ENCODE results near the gene PLA2G3.
"Not testable (repeated sequence)": the region's sequence is repeated elsewhere in the genome, so short reads cannot be mapped to it uniquely, and the experiment has no call there.

PLA2G3 gene

DNA sequence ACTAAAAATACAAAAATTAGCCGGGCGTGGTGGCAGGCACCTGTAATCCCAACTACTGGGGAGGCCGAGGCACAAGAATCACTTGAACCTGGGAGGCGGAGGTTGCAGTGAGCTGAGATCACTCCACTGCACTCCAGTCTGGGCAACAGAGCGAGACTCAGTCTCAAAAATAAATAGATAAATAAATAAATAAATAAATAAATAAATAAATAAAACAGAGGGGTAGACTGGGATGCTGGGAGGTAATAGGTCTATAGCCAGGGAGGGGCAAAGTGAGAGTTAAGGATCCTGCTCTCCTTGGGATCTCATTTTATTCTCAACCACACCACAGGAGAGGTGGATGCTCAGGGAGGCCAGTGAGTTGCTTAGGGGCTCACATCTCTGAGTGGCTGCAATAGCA lies 42.8 kb downstream of the PLA2G3 start:
- H3K4me1 ChIP-seq (ENCODE audit: insufficient read depth, low read length); H3K4me3 ChIP-seq (ENCODE audit: low read length); H3K27me3 ChIP-seq (ENCODE audit: insufficient read depth, low read length); H3K36me3 ChIP-seq (ENCODE audit: insufficient read depth, low read depth, low read length); H3K27ac ChIP-seq (ENCODE audit: low read length); H3K9me3 ChIP-seq (ENCODE audit: insufficient read depth, low read depth, low read length); H3K9ac ChIP-seq (ENCODE audit: low read depth, low read length): not testable (repeated sequence)

DNA sequence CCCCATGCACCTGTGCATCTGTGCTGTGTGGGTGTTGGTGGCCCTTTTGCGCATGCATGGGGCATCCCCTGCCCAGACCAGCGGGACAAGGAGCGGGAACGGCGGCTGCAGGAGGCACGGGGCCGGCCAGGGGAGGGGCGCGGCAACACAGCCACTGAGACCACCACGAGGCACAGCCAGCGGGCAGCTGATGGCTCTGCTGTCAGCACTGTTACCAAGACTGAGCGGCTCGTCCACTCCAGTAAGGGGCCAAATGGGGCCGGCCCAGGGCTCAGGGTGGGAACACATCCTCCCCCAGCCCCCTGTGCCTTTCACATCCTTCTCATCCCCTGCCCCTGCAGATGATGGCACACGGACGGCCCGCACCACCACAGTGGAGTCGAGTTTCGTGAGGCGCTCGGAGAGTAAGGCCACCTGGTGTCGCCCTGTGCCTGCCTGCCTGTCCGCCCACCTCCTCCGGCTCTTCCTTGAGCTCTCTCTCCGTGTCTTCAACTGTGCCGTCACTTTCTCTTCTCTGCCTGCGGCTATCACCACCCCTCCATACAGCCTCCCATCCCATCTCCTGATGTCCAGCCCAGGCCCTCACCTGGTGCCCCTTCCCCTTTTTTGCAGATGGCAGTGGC lies 43.5 kb downstream of the PLA2G3 start:
- Histone ChIP-seq H3K4me1 (ENCODE audit: insufficient read depth, low read length) (peaks cover 8% of the 10 kb centered on the region; the same call in 1 of the 2 replicates), H3K9me3 (ENCODE audit: insufficient read depth, low read depth, low read length) (no peaks in the 10 kb centered on the region), H3K36me3 (ENCODE audit: insufficient read depth, low read depth, low read length) (no peaks in the 10 kb centered on the region), H3K4me3 (ENCODE audit: low read length) (no peak overlapping the region), H3K9ac (ENCODE audit: low read depth, low read length) (no peak overlapping the region), H3K27me3 (ENCODE audit: insufficient read depth, low read length) (peaks cover 7% of the 10 kb centered on the region; the same call in 1 of the 2 replicates), H3K27ac (ENCODE audit: low read length) (no peak overlapping the region)

DNA sequence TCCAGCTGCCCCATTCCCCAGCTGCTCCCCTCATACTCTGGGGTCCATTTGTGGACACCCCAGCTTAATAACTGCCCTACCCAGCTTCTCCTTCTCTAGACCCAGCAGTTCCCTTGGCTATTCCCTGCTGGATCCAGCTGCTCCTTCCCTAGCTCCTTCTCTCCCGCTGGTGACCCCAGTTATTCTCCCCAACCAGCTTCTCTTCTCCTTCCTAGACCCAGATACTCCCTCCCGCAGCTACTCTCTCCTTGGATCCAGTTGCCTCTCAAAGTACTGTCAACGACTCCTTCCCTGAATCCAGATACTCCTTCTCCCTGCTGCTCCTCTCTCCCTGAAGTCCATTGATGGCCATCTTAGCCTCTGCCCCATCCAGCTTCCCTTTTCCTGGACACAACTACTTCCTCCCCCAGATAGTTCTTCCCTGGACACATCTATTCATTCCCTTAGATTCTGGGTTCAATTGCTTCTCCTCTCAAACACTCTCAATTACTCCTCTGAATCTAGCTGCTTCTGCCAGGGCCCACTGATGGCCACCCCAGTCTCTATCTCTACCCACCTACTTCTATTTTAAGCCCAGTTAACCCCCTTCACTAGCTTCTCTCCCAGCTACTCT lies 44.6 kb downstream of the PLA2G3 start:
- H3K36me3 ChIP-seq (ENCODE audit: insufficient read depth, low read depth, low read length), result no peaks in the 10 kb centered on the region
- H3K4me3 ChIP-seq (ENCODE audit: low read length), result no peak overlapping the region
- no peak overlapping the region for H3K9ac ChIP-seq (ENCODE audit: low read depth, low read length)
- H3K27ac ChIP-seq (ENCODE audit: low read length), result no peak overlapping the region
- H3K4me1 ChIP-seq (ENCODE audit: insufficient read depth, low read length), result peaks cover 8% of the 10 kb centered on the region; the same call in 1 of the 2 replicates
- H3K9me3 ChIP-seq (ENCODE audit: insufficient read depth, low read depth, low read length), result no peaks in the 10 kb centered on the region
- H3K27me3 ChIP-seq (ENCODE audit: insufficient read depth, low read length), result peaks cover 7% of the 10 kb centered on the region; the same call in 1 of the 2 replicates

DNA sequence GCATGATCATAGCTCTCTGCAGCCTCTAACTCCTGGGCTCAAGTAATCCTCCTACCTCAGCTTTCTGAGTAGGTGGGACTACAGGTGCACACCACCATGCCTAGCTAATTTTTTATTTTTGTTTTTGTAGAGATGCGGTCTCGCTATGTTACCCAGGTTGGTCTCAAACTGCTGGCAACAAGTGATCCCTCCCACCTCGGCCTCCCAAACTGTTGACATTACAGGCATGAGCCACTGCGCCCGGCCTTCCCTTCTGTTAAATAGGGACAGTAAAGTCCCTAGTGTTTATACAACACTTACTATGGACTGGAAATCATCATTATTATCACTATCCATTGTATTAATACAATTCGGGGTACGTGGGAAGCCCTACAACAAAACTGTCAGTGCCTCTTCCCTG lies 45.6 kb downstream of the PLA2G3 start:
- no peaks in the 10 kb centered on the region for H3K36me3 ChIP-seq (ENCODE audit: insufficient read depth, low read depth, low read length)
- peaks cover 8% of the 10 kb centered on the region; the same call in 1 of the 2 replicates for H3K4me1 ChIP-seq (ENCODE audit: insufficient read depth, low read length)
- no peak overlapping the region for H3K4me3 ChIP-seq (ENCODE audit: low read length)
- H3K27ac ChIP-seq (ENCODE audit: low read length), result no peak overlapping the region
- no peaks in the 10 kb centered on the region for H3K9me3 ChIP-seq (ENCODE audit: insufficient read depth, low read depth, low read length)
- no peak overlapping the region for H3K9ac ChIP-seq (ENCODE audit: low read depth, low read length)
- H3K27me3 ChIP-seq (ENCODE audit: insufficient read depth, low read length), result peaks cover 7% of the 10 kb centered on the region; the same call in 1 of the 2 replicates

DNA sequence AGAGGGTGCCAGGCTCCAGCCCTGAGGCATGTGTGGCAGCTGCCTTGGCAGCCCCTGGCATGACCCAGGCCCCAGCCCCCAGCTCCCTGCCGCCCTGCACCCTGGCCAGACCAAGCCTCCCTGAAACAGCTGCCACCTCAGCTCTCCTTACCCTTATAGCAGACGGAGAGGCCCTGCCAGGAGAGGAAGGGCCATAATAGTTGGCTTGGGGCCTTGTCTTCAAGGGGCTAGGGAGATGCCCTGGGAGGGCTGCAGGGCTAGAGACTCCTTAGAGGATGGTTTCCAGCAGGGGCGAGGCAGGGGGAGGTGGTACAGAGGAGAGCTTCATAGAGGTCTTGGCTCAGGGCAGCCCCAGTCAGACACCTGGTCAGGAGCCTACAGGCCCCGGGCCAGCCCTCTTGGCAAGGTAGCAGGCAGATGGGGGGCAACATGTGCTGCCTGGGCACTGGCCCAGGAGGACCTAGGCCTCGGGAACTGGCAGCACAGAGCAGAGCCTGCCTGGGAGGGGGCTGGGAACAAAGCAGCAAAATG lies 46.2 kb downstream of the PLA2G3 start:
- peaks cover 2% of the 10 kb centered on the region; the same call in 1 of the 2 replicates for H3K27me3 ChIP-seq (ENCODE audit: insufficient read depth, low read length)
- H3K36me3 ChIP-seq (ENCODE audit: insufficient read depth, low read depth, low read length), result no peaks in the 10 kb centered on the region
- no peak overlapping the region for H3K27ac ChIP-seq (ENCODE audit: low read length)
- no peak overlapping the region for H3K4me3 ChIP-seq (ENCODE audit: low read length)
- peaks cover 8% of the 10 kb centered on the region; the same call in 1 of the 2 replicates for H3K4me1 ChIP-seq (ENCODE audit: insufficient read depth, low read length)
- H3K9me3 ChIP-seq (ENCODE audit: insufficient read depth, low read depth, low read length), result no peaks in the 10 kb centered on the region
- H3K9ac ChIP-seq (ENCODE audit: low read depth, low read length), result no peak overlapping the region

DNA sequence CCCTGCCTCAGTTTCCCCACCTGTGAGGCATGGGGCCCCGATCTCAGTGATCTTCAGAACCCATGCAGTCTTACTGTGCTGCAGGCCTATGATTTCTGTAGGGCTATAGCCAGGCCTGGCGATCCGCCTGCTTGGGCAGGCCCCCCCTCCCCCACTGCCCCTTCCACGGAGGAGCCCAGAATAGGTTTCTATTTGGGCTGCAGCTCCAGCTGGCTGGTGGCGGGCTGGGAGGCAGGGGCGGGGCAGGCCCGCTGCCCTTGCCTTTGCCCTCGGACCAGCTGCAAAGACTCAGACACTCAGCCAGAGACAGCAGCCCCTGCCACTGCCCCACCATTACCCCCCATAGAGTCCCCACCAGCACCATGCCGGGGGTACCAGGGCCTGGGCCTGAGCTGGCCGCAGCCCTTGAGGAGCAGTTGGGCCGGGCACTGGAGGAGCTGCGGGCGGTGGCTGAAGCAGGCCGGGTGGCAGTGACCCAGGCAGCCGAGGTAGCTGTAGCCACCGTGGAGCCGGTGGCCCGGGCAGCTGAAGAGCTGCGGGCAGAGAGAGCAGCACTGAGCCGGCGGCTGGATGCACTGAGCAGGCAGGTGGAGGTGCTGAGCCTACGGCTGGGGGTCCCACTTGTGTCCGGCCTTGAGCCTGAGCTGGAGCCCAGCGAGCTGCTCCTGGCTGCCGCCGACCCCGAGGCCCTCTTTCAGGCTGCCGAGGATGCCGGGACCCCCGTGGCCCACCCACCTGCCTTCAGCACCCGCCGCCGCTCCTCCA lies 47.0 kb downstream of the PLA2G3 start:
- Histone ChIP-seq H3K9ac (ENCODE audit: low read depth, low read length) (no peak overlapping the region), H3K27ac (ENCODE audit: low read length) (no peak overlapping the region), H3K36me3 (ENCODE audit: insufficient read depth, low read depth, low read length) (no peaks in the 10 kb centered on the region), H3K27me3 (ENCODE audit: insufficient read depth, low read length) (no peaks in the 10 kb centered on the region), H3K9me3 (ENCODE audit: insufficient read depth, low read depth, low read length) (no peaks in the 10 kb centered on the region), H3K4me1 (ENCODE audit: insufficient read depth, low read length) (peaks cover 6% of the 10 kb centered on the region; the same call in 1 of the 2 replicates), H3K4me3 (ENCODE audit: low read length) (no peak overlapping the region)

DNA sequence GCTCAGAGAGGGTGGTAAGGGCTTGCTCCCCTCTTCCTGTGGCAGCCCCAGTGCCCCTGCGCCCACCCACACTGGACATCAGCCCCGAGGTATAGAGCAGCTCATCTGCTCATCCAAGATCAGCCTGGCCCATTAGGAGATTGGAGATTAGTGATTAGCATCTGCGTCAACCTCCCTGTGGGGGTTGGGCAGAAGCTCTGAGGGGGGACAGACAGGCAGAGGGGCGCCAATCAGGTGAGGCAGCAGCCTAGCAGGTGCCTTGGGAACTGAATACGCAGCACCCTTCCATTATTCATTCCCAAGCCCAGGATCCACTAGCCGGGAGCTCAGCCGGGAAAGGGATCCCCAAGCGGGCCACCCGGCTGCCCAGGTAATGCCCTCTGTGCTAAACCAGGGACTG lies 48.1 kb downstream of the PLA2G3 start:
- H3K9me3 ChIP-seq (ENCODE audit: insufficient read depth, low read depth, low read length), result no peaks in the 10 kb centered on the region
- no peaks in the 10 kb centered on the region for H3K4me1 ChIP-seq (ENCODE audit: insufficient read depth, low read length)
- no peak overlapping the region for H3K9ac ChIP-seq (ENCODE audit: low read depth, low read length)
- no peaks in the 10 kb centered on the region for H3K36me3 ChIP-seq (ENCODE audit: insufficient read depth, low read depth, low read length)
- H3K27ac ChIP-seq (ENCODE audit: low read length), result no peak overlapping the region
- no peaks in the 10 kb centered on the region for H3K27me3 ChIP-seq (ENCODE audit: insufficient read depth, low read length)
- H3K4me3 ChIP-seq (ENCODE audit: low read length), result no peak overlapping the region

DNA sequence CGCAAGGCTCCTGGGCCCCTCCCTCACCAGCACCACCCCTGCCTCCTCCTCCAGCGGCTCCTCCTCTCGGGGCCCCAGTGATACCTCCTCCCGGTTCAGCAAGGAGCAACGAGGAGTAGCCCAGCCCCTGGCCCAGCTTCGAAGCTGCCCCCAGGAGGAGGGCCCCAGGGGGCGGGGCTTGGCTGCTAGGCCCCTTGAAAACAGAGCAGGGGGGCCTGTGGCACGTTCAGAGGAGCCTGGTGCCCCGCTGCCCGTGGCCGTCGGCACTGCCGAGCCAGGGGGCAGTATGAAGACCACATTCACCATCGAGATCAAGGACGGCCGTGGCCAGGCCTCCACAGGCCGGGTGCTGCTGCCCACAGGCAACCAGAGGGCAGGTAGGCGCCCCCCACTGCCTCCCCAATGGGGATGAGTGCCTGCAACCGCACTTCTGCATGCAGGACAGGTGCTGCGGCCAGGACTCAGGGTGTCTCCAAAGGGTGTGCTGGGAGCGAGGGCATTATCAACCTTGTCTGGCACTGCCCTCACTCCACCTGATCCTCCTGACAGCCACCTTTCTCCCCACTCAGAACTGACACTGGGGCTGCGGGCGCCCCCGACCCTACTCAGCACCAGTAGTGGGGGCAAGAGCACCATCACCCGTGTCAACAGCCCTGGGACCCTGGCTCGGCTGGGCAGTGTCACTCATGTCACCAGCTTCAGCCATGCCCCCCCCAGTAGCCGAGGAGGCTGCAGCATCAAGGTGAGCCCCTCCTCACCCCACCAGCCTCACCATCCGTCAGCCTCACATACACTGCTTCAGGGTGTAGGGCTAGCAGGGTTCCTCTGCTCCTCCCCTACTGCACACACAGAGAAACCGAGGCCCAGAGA lies 49.0 kb downstream of the PLA2G3 start:
- no peaks in the 10 kb centered on the region for H3K27me3 ChIP-seq (ENCODE audit: insufficient read depth, low read length)
- H3K4me1 ChIP-seq (ENCODE audit: insufficient read depth, low read length), result no peaks in the 10 kb centered on the region
- no peaks in the 10 kb centered on the region for H3K9me3 ChIP-seq (ENCODE audit: insufficient read depth, low read depth, low read length)
- no peak overlapping the region for H3K4me3 ChIP-seq (ENCODE audit: low read length)
- no peaks in the 10 kb centered on the region for H3K36me3 ChIP-seq (ENCODE audit: insufficient read depth, low read depth, low read length)
- no peak overlapping the region for H3K9ac ChIP-seq (ENCODE audit: low read depth, low read length)
- no peak overlapping the region for H3K27ac ChIP-seq (ENCODE audit: low read length)

DNA sequence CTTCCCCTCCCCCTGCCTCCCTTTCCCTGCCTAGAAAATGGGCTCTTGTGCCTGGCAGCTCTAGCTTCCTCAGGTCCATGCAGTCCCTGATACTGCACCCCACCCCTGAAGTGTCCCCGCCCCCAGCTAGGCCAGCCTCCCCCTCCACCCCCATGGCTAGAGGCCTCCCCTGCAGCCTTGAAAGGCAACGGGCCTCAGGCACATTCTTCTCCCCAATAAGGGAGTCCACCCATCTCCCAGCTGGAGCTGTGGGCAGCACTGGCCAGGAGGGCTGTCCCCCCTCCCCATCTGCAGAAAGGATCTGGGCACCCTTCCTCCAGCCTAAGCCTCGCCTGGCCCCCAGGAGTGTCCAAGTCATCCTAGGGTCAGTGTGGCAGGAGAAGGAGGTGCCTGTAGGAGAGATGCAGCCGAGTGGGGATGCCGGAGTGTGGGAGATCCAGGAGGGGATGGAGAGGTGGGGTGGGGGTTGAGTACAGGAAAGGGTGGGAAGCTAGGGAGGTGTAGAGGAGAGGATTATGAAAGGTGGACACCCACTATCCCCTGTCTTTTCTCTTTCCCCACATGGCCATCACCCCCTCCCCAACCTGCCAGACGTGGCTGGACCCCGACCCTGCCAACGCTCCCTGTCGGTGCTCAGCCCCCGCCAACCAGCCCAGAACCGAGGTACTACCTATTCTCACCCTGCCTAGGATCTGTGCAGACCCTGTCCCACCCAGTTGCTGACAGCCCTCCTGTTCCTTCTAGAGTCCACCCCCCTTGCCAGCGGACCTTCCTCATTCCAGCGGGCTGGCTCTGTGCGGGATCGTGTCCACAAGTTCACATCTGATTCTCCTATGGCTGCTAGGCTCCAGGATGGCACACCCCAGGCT lies 49.9 kb downstream of the PLA2G3 start:
- Histone ChIP-seq H3K36me3 (ENCODE audit: insufficient read depth, low read depth, low read length) (no peaks in the 10 kb centered on the region), H3K9ac (ENCODE audit: low read depth, low read length) (no peak overlapping the region), H3K27me3 (ENCODE audit: insufficient read depth, low read length) (no peaks in the 10 kb centered on the region), H3K4me3 (ENCODE audit: low read length) (no peak overlapping the region), H3K4me1 (ENCODE audit: insufficient read depth, low read length) (peaks cover 3% of the 10 kb centered on the region; the same call in 1 of the 2 replicates), H3K9me3 (ENCODE audit: insufficient read depth, low read depth, low read length) (no peaks in the 10 kb centered on the region), H3K27ac (ENCODE audit: low read length) (no peak overlapping the region)

DNA sequence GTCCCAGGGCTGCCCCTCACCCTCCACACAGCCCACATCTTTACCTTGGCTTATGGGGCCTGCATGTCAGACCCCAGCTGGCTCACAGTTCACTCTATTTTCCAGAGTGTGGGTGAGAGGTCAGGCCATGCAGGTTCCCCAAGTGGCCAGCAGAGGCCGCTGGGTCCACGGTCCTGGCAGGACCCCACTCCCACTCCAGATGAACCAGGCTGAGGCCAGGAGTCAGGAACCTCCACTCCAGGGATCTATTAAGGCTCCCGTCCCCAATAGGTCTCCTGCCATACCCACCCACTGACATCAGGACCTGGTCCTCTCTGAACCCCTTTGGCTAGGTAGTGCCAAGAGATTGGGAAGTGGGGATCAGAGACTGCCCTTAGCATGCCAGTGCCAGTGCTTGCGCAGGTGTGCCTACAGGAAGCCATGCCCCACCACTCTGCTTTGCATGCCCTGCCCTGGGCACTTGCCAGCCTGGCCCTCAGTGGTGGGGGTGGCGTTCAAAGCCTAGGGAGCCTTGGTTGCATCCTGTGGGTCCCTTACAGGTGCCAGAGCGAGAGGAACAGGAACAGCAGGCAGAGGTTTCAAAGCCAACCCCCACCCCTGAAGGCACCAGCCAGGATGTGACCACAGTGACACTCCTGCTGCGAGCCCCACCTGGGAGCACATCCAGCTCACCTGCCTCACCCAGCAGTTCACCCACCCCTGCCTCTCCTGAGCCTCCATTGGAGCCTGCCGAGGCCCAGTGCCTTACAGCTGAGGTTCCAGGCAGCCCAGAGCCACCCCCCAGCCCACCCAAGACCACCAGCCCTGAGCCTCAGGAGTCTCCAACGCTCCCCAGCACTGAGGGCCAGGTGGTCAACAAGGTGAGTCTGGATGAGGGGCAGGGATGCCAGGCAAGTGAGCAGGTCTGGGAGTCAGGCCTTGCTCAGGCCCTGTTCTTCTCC lies 50.9 kb downstream of the PLA2G3 start:
- Histone ChIP-seq H3K9ac (ENCODE audit: low read depth, low read length) (no peak overlapping the region), H3K27me3 (ENCODE audit: insufficient read depth, low read length) (no peaks in the 10 kb centered on the region), H3K27ac (ENCODE audit: low read length) (no peak overlapping the region), H3K4me1 (ENCODE audit: insufficient read depth, low read length) (peaks cover 4% of the 10 kb centered on the region; the same call in 1 of the 2 replicates), H3K9me3 (ENCODE audit: insufficient read depth, low read depth, low read length) (no peaks in the 10 kb centered on the region), H3K36me3 (ENCODE audit: insufficient read depth, low read depth, low read length) (no peaks in the 10 kb centered on the region), H3K4me3 (ENCODE audit: low read length) (no peak overlapping the region)

Measured in iPS-20b (cell line).